GM23338 (cell line): ENCODE data around the gene OR2S2.

Source experiments
- CREB1 ChIP-seq: fragments of 250-450 bp; sonication (Bioruptor Pico); IDR thresholded peaks from 2 replicates; pipeline ENCODE4 v1.5.0; 2020; ENCODE audit warnings: low read depth, mild to moderate bottlenecking, moderate library complexity
- EZH2 ChIP-seq: fragments of 200-600 bp; sonication (generic); IDR thresholded peaks from one replicate; pipeline ENCODE4 v1.8.0; 2017; ENCODE audit warnings: antibody characterized with exemption, mild to moderate bottlenecking, low read depth; ENCODE audit not compliant: unreplicated experiment
- EZH2phosphoT487 ChIP-seq: fragments of 200-600 bp; sonication (generic); IDR thresholded peaks from one replicate; pipeline ENCODE4 v1.8.1; 2018; ENCODE audit warnings: antibody characterized with exemption; ENCODE audit not compliant: unreplicated experiment
- JUNB ChIP-seq: IDR thresholded peaks from one replicate; pipeline ENCODE4 v1.6.1; 2016; ENCODE audit warnings: antibody characterized with exemption; ENCODE audit not compliant: unreplicated experiment
- NANOG ChIP-seq: IDR thresholded peaks from 2 replicates; pipeline ENCODE4 v1.6.1; 2016; ENCODE audit warnings: antibody characterized with exemption, borderline replicate concordance
- POLR2AphosphoS5 ChIP-seq: IDR thresholded peaks from 2 replicates; pipeline ENCODE4 v1.6.1; 2016; ENCODE audit warnings: antibody characterized with exemption, low read depth
- TF ChIP-seq, protein P1 (sequence below), 2 experiments: fragments of 200-600 bp in 1 of 2; sonication (generic) in 1 of 2; conservative IDR thresholded peaks; 2 replicates each; pipeline versions ENCODE4 v1.5.1 to v1.6.1; 2016 to 2017; ENCODE audit warnings: antibody characterized with exemption in 2 of 2, low read depth in 2 of 2, mild to moderate bottlenecking in 2 of 2, moderate library complexity in 1 of 2
- TF ChIP-seq, protein P2 (sequence below): IDR thresholded peaks from one replicate; pipeline ENCODE4 v1.6.1; 2018; ENCODE audit warnings: antibody characterized with exemption; ENCODE audit not compliant: unreplicated experiment
- TF ChIP-seq, protein P3 (sequence below): IDR thresholded peaks from 2 replicates; pipeline ENCODE4 v1.6.1; 2016; ENCODE audit warnings: antibody characterized with exemption

DNA sequence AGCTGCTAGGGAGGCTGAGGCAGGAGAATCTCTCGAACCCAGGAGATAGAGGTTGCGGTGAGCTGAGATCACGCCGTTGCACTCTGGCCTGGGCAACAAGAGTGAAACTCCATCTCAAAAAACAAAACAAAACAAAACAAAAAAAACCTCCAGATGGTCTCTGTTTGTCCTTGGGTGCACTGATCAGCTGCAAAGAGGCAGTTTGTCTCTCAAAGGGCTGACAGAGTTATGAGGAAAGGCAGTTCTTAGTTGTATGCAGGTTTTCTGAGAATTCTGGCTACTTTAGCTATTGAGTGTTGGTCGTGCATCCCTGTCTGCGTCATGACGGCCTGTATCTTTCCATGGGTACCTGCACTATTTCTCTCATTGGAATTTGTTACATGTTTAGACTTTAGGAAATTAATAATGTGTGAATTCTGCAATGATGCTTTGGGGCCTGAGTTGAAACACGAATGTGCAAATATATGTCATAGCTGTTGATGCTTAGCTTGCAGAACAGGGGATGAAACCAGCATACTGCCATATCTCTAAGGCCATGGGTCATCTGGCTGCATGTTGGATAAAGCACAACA lies 18.2 kb downstream of the OR2S2 start:
- TF ChIP-seq POLR2AphosphoS5 (no peak), EZH2 (no peak), CREB1 (no peak), JUNB (no peak), NANOG (no peak), EZH2phosphoT487 (no peak)
- TF ChIP-seq, protein P1, sequence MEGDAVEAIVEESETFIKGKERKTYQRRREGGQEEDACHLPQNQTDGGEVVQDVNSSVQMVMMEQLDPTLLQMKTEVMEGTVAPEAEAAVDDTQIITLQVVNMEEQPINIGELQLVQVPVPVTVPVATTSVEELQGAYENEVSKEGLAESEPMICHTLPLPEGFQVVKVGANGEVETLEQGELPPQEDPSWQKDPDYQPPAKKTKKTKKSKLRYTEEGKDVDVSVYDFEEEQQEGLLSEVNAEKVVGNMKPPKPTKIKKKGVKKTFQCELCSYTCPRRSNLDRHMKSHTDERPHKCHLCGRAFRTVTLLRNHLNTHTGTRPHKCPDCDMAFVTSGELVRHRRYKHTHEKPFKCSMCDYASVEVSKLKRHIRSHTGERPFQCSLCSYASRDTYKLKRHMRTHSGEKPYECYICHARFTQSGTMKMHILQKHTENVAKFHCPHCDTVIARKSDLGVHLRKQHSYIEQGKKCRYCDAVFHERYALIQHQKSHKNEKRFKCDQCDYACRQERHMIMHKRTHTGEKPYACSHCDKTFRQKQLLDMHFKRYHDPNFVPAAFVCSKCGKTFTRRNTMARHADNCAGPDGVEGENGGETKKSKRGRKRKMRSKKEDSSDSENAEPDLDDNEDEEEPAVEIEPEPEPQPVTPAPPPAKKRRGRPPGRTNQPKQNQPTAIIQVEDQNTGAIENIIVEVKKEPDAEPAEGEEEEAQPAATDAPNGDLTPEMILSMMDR (conservative IDR thresholded peaks at IDR 0.05; ENCODE audit: low read depth in 2 of 2): no peak
- TF ChIP-seq, protein P2, sequence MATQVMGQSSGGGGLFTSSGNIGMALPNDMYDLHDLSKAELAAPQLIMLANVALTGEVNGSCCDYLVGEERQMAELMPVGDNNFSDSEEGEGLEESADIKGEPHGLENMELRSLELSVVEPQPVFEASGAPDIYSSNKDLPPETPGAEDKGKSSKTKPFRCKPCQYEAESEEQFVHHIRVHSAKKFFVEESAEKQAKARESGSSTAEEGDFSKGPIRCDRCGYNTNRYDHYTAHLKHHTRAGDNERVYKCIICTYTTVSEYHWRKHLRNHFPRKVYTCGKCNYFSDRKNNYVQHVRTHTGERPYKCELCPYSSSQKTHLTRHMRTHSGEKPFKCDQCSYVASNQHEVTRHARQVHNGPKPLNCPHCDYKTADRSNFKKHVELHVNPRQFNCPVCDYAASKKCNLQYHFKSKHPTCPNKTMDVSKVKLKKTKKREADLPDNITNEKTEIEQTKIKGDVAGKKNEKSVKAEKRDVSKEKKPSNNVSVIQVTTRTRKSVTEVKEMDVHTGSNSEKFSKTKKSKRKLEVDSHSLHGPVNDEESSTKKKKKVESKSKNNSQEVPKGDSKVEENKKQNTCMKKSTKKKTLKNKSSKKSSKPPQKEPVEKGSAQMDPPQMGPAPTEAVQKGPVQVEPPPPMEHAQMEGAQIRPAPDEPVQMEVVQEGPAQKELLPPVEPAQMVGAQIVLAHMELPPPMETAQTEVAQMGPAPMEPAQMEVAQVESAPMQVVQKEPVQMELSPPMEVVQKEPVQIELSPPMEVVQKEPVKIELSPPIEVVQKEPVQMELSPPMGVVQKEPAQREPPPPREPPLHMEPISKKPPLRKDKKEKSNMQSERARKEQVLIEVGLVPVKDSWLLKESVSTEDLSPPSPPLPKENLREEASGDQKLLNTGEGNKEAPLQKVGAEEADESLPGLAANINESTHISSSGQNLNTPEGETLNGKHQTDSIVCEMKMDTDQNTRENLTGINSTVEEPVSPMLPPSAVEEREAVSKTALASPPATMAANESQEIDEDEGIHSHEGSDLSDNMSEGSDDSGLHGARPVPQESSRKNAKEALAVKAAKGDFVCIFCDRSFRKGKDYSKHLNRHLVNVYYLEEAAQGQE: no peak
- TF ChIP-seq, protein P3, sequence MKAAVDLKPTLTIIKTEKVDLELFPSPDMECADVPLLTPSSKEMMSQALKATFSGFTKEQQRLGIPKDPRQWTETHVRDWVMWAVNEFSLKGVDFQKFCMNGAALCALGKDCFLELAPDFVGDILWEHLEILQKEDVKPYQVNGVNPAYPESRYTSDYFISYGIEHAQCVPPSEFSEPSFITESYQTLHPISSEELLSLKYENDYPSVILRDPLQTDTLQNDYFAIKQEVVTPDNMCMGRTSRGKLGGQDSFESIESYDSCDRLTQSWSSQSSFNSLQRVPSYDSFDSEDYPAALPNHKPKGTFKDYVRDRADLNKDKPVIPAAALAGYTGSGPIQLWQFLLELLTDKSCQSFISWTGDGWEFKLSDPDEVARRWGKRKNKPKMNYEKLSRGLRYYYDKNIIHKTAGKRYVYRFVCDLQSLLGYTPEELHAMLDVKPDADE: no peak
